MM.1S (cell line): Measurements from ENCODE around the gene OBSCN.
"Not testable (repeated sequence)": the region's sequence is repeated elsewhere in the genome, so short reads cannot be mapped to it uniquely, and the experiment has no call there.

Experiments used
- DNase-seq: peaks from one replicate; pipeline ENCODE4 v3.0.0-alpha.2; 2015
- H2AFZ ChIP-seq: fragments of 300-600 bp; sonication (generic); 2 replicates; pipeline ENCODE4 v1.6.0; 2016; ENCODE audit warnings: antibody characterized with exemption, low read length
- H3F3A ChIP-seq: fragments of 300-600 bp; sonication (generic); 2 replicates; pipeline ENCODE4 v1.6.1; 2016; ENCODE audit warnings: mild to moderate bottlenecking, antibody characterized with exemption, low read length, moderate library complexity, mixed read lengths; ENCODE audit not compliant: insufficient read depth
- H3K27ac ChIP-seq: fragments of 300-600 bp; sonication (generic); 2 replicates; pipeline ENCODE4 v1.5.1; 2016; ENCODE audit warnings: mild to moderate bottlenecking, low read length
- H3K27me3 ChIP-seq: fragments of 300-600 bp; sonication (generic); replicated peaks from 2 replicates; pipeline ENCODE4 v1.6.0; 2016; ENCODE audit warnings: low read length; ENCODE audit not compliant: insufficient read depth
- H3K36me3 ChIP-seq: fragments of 300-600 bp; sonication (generic); replicated peaks from 2 replicates; pipeline ENCODE4 v1.6.1; 2016; ENCODE audit warnings: mild to moderate bottlenecking, low read length, mixed read lengths; ENCODE audit not compliant: insufficient read depth
- H3K4me1 ChIP-seq: fragments of 300-600 bp; sonication (generic); 2 replicates; pipeline ENCODE4 v1.6.1; 2016; ENCODE audit warnings: low read length, mixed read lengths
- H3K4me2 ChIP-seq: fragments of 300-600 bp; sonication (generic); 2 replicates; pipeline ENCODE4 v1.6.0; 2016; ENCODE audit warnings: low read depth, low read length
- H3K4me3 ChIP-seq: fragments of 300-600 bp; sonication (generic); 2 replicates; pipeline ENCODE4 v1.5.1; 2016; ENCODE audit warnings: low read length, mixed read lengths
- H3K79me2 ChIP-seq: fragments of 300-600 bp; sonication (generic); 2 replicates; pipeline ENCODE4 v1.6.1; 2016; ENCODE audit warnings: mixed run types, low read length, mixed read lengths
- H3K9ac ChIP-seq: fragments of 300-600 bp; sonication (generic); 2 replicates; pipeline ENCODE4 v1.6.1; 2016; ENCODE audit warnings: low read length, mixed read lengths
- H3K9me2 ChIP-seq: fragments of 300-600 bp; sonication (generic); replicated peaks from 2 replicates; pipeline ENCODE4 v1.6.1; 2016; ENCODE audit warnings: mild to moderate bottlenecking, low read length, mixed read lengths; ENCODE audit not compliant: insufficient read depth
- H3K9me3 ChIP-seq: fragments of 300-600 bp; sonication (generic); replicated peaks from 2 replicates; pipeline ENCODE4 v1.6.1; 2016; ENCODE audit warnings: mild to moderate bottlenecking, low read length, mixed read lengths; ENCODE audit not compliant: insufficient read depth
- H4K20me1 ChIP-seq: fragments of 300-600 bp; sonication (generic); 2 replicates; pipeline ENCODE4 v1.6.1; 2016; ENCODE audit warnings: mild to moderate bottlenecking, low read length, moderate library complexity, mixed read lengths; ENCODE audit not compliant: insufficient read depth
- CTCF ChIP-seq: fragments of 300-600 bp; sonication (generic); IDR thresholded peaks from 2 replicates; pipeline ENCODE4 v1.5.1; 2016; ENCODE audit warnings: antibody characterized with exemption, low read length, mixed read lengths
- EZH2 ChIP-seq: fragments of 300-600 bp; sonication (generic); optimal IDR thresholded peaks from 2 replicates; pipeline ENCODE3; 2017; ENCODE audit warnings: low read depth, mild to moderate bottlenecking, antibody characterized with exemption, low read length, mixed read lengths
- EZH2phosphoT487 ChIP-seq: fragments of 300-600 bp; sonication (generic); IDR thresholded peaks from 2 replicates; pipeline ENCODE4 v1.6.1; 2018; ENCODE audit warnings: antibody characterized with exemption, low read length

Gene OBSCN

GRCh38 chr1:228219245-228219961 lies 11.6 kb downstream of the OBSCN start:
- Histone ChIP-seq H3F3A (no peaks in the 10 kb centered on the region), H3K27ac (no peak overlapping the region)
- no peak for TF ChIP-seq CTCF
- no peak for TF ChIP-seq EZH2
- no peak for TF ChIP-seq EZH2phosphoT487

GRCh38 chr1:228219962-228220780 lies 12.3 kb downstream of the OBSCN start:
- no peak for DNase-seq
- no peaks in the 10 kb centered on the region for H3K9me3 ChIP-seq
- H3F3A ChIP-seq: no peaks in the 10 kb centered on the region
- no peaks in the 10 kb centered on the region for H3K36me3 ChIP-seq
- H3K4me3 ChIP-seq: no peak overlapping the region
- H3K27ac ChIP-seq: no peak overlapping the region
- H3K4me2 ChIP-seq: no peak overlapping the region
- no peaks in the 10 kb centered on the region for H4K20me1 ChIP-seq
- H2AFZ ChIP-seq: no peak overlapping the region
- no peaks in the 10 kb centered on the region for H3K9me2 ChIP-seq
- no peak for TF ChIP-seq EZH2
- no peak for TF ChIP-seq CTCF
- TF ChIP-seq EZH2phosphoT487: no peak
- no peak overlapping the region for H3K9ac ChIP-seq
- H3K4me1 ChIP-seq: no peaks in the 10 kb centered on the region
- no peaks in the 10 kb centered on the region for H3K27me3 ChIP-seq
- no peaks in the 10 kb centered on the region for H3K79me2 ChIP-seq

More at GRCh38 chr1:228219245-228219961, 11.6 kb downstream of the OBSCN start:
- no peak overlapping the region for H2AFZ ChIP-seq
- no peak overlapping the region for H3K9ac ChIP-seq
- no peaks in the 10 kb centered on the region for H4K20me1 ChIP-seq
- H3K36me3 ChIP-seq: no peaks in the 10 kb centered on the region
- H3K9me2 ChIP-seq: no peaks in the 10 kb centered on the region
- no peak for DNase-seq
- no peaks in the 10 kb centered on the region for H3K9me3 ChIP-seq
- H3K4me2 ChIP-seq: no peak overlapping the region
- no peak overlapping the region for H3K4me3 ChIP-seq
- H3K4me1 ChIP-seq: no peaks in the 10 kb centered on the region
- H3K27me3 ChIP-seq: peaks cover 7% of the 10 kb centered on the region; the same call in 1 of the 2 replicates
- H3K79me2 ChIP-seq: no peaks in the 10 kb centered on the region

DNA sequence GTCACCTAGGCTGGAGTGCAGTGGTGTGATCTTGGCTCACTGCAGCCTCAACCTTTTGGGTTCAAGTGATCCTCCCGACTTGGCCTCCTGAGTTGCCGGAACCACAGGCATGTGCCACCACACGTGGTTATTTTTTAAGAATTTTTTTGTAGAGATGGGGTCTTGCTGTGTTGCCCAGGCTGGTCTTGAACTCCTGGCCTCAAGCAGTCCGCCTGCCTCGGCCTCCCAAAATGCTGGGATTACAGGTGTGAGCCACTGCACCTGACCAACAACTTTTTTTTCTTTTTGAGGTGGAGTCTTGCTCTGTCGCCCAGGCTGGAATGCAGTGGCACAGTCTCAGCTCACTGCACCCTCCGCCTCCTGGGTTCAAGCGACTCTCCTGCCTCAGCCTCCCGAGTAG lies 13.3 kb downstream of the OBSCN start:
- not testable (repeated sequence) for H3K4me3 ChIP-seq, H4K20me1 ChIP-seq, H2AFZ ChIP-seq, H3F3A ChIP-seq, H3K9me3 ChIP-seq, H3K27ac ChIP-seq, H3K79me2 ChIP-seq, DNase-seq, H3K9ac ChIP-seq, H3K36me3 ChIP-seq, H3K4me2 ChIP-seq, H3K4me1 ChIP-seq, H3K9me2 ChIP-seq, H3K27me3 ChIP-seq
